HG03095 (cell line): ENCODE data around the gene PTPRD.

Experiments used
- ATAC-seq: cut with Tn5 transposase; IDR thresholded peaks from one replicate; pipeline ENCODE4 v1.9.1; 2021; ENCODE audit warnings: moderate library complexity; ENCODE audit not compliant: unreplicated experiment

The PTPRD gene

GRCh38 chr9:8821910-8822666, 1790.7 kb downstream of the PTPRD start:
- ATAC-seq: no peak

DNA sequence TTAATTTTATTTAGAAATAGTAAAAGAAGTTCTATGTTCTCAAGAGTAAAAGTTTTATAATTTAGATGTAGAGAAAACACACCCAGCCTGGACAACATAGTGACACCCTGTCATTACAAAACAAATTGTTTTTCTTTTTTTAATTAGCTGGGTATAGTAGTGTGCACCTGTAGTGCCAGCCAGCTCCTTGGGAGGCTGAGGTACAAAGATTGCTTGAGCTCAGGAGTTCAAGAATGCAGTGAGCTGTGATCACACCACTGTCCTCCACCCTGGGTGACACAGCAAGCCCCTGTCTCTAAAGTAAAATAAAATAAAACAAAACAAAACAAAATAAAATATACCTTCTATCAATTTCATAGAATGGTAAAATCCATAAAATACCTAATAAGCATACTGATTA, 1795.5 kb downstream of the PTPRD start:
- ATAC-seq: no peak

GRCh38 chr9:8816361-8816760, 1796.4 kb downstream of the PTPRD start:
- no peak for ATAC-seq

- no peak for ATAC-seq
These were observed 1796.9 kb downstream of the PTPRD start for GRCh38 chr9:8815931-8816330.

- ATAC-seq: no peak
These were observed 1797.6 kb downstream of the PTPRD start for GRCh38 chr9:8815219-8815618.

GRCh38 chr9:8812888-8813287, 1799.9 kb downstream of the PTPRD start:
- no peak for ATAC-seq

DNA sequence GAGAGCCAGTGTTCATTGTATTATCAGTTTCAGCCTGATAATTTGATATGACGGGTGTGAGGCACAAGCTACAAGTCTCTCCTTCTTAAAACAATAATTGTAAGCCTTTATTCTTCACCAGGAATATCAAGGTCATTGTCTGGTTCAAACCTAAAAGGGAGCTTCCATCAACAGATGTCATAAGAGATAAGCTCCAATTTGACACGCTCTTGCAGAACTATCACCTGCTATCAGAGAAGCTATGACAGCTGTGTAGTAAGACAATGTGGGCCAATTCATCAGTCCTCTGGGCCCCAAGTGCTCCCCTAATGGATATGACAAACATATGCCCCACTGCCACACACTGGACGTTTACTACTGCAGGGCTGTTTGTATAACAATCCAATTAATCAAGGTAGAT, 1803.1 kb downstream of the PTPRD start:
- ATAC-seq: no peak

DNA sequence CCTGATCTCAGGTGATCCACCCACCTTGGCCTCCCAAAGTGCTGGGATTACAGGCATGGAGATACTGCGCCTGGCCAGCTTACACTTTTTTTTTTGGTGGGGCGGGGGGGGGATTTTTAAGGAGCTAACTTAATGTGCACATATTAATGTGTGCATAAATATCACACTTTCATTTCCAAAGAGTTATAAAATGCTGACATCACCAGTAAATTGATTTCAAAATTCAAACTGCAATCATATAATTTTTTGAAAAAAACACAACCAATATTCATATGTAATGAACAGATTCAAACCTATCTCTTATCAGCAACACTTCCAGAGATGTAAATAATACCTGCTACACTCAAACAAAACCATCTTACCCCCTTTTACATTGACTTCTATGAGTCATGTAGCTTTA, 1806.7 kb downstream of the PTPRD start:
- ATAC-seq: no peak

GRCh38 chr9:8804613-8805012, 1808.2 kb downstream of the PTPRD start:
- ATAC-seq: no peak

- ATAC-seq: no peak
These were observed 1810.6 kb downstream of the PTPRD start for GRCh38 chr9:8802242-8802641.

GRCh38 chr9:8800196-8800595, 1812.6 kb downstream of the PTPRD start:
- ATAC-seq: no peak

DNA sequence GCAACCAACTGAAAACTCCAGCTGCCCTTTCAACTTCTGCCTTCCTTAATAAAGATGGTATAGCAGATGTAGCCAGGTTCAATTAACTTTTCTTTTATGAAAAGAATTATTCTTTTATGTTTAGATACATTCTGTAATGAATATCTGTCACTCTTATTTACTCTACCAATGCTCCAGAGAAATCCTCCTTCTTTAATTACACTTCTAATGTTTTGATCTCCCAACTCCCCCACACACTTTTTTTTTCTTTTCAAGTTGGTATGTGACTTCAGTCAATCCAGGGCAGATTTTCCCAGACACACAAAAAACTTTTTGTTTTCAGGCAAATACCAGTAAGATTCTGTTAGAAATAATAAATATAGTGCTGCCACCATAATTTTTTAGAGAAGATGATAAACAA, 1813.2 kb downstream of the PTPRD start:
- ATAC-seq: no peak

GRCh38 chr9:8799206-8799605, 1813.6 kb downstream of the PTPRD start:
- ATAC-seq: no peak

DNA sequence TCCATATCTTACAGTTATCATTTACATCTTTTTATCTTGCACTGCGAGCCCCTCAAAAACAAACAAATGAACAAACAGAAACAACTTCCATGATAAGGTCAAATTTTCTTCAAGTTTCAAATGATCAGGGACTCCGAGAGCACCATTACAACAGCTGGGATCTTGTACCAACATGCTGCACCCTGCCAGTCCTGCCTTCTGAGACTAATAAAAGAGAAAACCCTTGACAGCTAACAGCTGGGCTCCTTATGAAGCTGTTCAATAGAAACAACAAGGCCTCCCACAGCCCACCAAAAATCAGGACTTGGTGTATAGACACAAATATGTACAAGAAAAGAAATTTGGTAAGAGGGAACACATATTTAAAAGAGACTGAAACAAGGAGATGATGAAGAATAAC, 1828.0 kb downstream of the PTPRD start:
- ATAC-seq: no peak

- ATAC-seq: no peak
These were observed 1828.9 kb downstream of the PTPRD start for GRCh38 chr9:8783941-8784340.

DNA sequence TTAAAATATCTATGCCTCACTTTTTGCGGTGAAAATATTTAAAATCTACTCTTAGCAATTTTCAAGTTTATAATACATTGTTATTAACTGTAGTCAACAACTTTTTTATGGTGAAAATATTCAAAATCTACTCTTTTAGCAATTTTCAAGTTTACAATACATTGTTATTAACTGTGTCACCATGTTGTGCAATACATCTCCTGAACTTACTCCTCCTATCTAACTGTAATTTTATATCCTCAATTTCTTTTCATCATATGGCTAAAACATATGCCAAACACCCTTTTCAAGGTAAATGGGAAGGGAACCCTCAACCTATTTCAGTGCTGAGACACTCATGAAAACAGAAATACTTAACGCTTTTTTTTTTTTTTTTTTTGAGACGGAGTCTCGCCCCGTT, 1830.6 kb downstream of the PTPRD start:
- ATAC-seq: no peak

DNA sequence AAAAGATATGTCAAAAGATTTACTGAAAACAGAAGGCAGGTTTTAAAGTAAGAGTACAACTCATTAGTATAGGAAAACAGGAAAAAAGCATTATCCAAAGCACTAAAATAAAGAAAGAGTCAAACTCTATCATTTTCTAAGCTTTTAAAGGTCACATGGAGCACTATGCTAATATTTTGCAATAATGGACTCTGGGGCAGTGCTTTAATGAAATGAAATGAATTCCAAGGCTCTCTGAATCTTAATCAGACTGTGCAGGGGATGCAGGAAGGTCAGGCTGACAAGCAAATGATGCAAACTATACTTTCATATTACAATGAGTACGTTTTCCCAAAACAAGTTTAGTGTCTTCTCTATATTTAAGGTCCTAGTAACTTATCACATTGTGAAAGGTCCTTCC, 1831.3 kb downstream of the PTPRD start:
- no peak for ATAC-seq

GRCh38 chr9:8780386-8780785, 1832.4 kb downstream of the PTPRD start:
- ATAC-seq: no peak

GRCh38 chr9:8779478-8779877, 1833.3 kb downstream of the PTPRD start:
- no peak for ATAC-seq

GRCh38 chr9:8778356-8778755, 1834.4 kb downstream of the PTPRD start:
- no peak for ATAC-seq

- ATAC-seq: no peak
These were observed 1840.5 kb downstream of the PTPRD start for GRCh38 chr9:8772302-8772701.

GRCh38 chr9:8769153-8769552, 1843.6 kb downstream of the PTPRD start:
- no peak for ATAC-seq

DNA sequence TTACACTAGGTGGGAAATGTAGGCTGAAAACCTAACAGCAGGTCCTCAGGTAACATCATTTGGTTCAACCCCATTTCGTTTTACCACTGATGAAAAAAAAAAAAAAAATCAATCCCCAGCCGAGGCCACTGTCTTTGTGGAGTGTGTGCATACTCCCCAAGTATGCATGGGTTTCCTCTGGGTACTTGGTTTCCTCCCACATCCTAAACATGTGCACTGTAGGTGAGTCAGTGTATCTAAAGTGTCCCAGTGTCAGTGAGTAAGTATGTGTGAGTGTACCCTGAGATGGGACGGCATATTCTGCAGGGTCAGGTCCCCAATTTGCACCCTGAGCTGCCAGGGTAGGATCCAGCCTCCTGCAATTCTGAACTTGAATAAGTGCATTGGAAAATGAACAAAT, 1846.7 kb downstream of the PTPRD start:
- no peak for ATAC-seq
